Frontal cortex (tissue), 4 donors: ENCODE data around the gene CLCN3. TPM values are rescaled to one million over a fixed set of nuclear protein-coding genes. Genes with fewer than 3 reads are reported as not detected.
"Not testable (repeated sequence)": the region's sequence is repeated elsewhere in the genome, so short reads cannot be mapped to it uniquely, and the experiment has no call there.

Experiments
- DNase-seq, 2 donors: peaks; one replicate each; pipeline ENCODE4 v3.0.0; 2012; ENCODE audit warnings: low spot score in 2 of 2
- FAIRE-seq: peaks from 2 replicates; lab custom pipeline; 2012; peaks lifted over from hg19 to GRCh38; lab: Jason Lieb, UNC
- total RNA-seq: library from RNA; depleted of rRNA; stranded (reverse); fragments of >200 nt; gene quantifications from one replicate; pipeline ENCODE4 v1.2.3, GENCODE V29; 2014
- donor health status: control.
- donor health status: control.
- donor health status: control.

The CLCN3 gene
- total RNA-seq, 1 donor from 2014 or later, result 92.9 TPM

DNA sequence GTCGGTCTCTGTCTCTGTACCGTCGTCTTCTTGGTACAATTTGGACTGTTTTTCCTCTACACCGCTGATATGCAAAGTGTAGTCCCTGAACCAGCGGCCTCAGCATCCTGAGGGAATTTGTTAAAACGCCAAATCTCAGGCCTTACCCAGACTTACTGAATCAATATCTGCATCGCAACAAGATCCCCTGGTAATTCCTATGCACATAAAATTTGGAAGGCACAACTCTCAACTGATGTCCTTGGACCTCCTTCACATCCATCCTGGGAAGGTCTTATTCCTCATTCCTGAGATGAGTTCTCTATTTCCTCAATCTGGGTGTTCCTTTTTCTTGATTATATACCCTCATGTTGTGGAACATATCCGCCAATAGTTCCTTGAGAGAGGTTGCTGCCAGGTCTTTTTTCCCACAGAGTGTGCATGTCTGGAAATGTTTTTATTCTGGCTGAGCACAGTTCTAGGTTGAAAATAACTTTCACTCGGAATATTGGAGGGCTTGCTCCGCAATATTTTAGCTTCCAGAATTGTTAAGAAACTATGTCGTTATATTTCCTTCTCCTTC is 138.1 kb downstream of the CLCN3 start:
- no peak for FAIRE-seq
- no peak for DNase-seq

DNA sequence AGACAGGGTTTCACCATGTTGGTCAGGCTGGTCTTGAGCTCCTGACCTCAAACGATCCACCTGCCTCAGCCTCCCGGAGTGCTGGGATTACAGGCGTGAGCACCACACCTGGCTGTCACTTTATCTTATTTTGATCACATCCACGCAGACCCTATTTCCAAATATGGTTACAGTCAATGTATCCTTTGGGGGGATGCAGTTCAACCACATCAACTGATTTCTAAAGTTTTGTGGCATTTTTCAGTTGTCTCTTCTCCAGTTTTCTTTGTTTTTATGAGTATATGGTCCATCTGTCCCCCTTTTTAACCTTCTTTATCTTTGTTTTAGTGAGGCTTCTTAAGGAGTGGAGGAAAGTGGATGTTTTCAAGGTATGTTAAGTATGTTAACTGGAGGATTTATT is 141.5 kb downstream of the CLCN3 start:
- FAIRE-seq (no peak), DNase-seq (no peak)

DNA sequence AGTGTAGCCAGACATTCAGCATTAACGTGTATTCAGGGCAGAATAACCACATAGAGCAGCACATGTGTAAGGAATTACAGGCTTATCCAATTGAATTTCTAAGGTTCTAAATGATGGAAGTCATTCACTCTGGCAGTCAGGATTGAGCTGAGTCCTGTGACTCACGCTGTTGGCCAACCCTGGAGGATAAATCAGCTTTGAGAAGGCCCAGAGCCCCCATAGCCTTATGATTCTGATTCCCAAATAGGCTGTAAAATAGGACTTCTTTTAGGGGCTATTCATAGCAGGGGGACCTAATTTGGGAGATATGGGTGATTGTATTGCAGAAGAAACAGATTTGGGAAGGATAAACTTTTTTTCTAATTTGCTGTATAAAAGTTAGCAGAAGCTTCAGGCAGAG is 145.5 kb downstream of the CLCN3 start:
- DNase-seq (no peak), FAIRE-seq (no peak)

DNA sequence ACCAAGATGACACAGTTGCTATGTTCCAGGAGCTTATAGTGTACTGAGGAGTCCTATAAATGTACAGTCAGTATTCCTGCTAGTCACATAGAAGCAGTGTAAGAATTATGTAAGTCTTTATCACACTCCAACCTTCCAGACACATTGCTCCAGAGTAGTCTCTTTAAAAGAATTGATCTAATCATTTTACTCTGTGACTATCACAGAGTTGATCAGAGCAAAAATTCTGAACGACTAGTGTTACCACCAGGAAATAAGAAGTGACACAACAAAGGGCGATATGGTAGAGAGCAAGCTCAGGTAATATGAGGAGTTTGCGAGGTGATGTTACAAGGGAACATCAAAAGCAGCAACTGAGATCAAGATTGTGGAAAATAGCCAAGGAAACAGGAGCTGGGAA is 146.4 kb downstream of the CLCN3 start:
- DNase-seq (no peak), FAIRE-seq (no peak)

DNA sequence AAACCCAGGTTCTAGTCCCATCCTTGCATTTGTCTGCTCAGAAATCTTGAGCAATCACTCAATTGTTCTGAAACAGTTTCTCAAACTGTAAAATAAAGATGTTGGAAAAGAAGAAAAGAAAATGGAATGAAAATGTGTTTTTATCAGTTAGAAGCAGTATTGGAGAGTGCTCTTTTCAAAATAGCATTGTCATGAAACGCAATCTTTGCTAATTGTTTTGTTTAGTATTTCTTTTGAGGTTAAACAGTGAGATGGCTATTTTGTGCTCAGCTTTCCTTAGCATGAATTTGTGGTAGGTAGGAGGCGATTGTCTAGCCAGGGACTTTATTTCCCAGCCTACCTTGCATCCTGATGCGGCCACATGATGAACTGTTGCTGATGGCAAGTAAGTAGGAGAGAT is 148.0 kb downstream of the CLCN3 start:
- DNase-seq, result no peak
- no peak for FAIRE-seq

DNA sequence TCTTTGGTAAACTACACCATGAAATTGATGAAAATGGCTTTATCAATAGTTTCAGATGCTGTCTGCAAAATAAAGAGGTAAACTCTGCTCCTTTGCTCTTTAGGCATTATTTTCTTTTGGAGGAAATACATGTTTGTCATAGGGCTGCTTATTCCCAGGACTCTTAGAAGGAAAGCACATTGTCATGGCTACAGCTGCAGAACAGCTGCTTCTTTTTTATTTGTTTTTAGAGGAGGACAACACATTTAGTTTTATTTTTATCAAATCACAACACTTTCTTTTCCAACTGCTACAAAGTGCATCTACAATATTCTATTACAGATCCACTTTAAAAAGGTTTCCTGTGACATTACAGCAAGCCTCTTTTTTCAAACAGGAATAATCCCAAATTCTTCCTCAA is 150.0 kb downstream of the CLCN3 start:
- no peak for DNase-seq
- FAIRE-seq, result no peak

DNA sequence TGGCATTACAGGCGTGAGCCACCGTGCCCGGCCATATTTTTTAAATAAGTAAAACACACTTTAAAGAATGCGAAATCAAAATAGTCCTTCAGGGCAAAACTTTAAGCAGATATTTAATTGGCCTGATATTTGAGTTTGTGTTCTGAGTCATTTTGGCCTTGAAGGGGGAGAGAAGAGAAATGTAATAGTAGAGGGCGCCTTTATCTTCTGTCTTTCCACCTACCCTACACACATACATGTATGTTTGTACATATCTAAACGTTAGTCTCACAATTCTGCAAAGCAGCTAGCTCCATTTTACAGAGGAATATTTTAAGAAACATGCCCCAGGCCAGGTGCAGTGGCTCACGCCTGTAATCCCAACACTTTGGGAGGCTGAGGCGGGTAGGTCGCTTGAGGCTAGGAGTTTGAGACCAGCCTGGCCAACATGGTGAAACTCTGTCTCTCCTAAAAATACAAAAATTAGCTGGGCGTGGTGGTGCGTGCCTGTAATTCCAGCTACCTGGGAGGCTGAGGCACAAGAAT is 151.2 kb downstream of the CLCN3 start:
- FAIRE-seq, DNase-seq: not testable (repeated sequence)

Other genes starting within 250 kb of the CLCN3 start
- gene NEK1, start 8.0 kb upstream of the CLCN3 start, total RNA-seq, result 28.1 TPM
- 33.8 TPM for gene HPF1, start 137.4 kb downstream of the CLCN3 start, total RNA-seq